NCI-H1436 (cell line): ENCODE results near the gene RAB31.
"Not testable (repeated sequence)": the region's sequence is repeated elsewhere in the genome, so short reads cannot be mapped to it uniquely, and the experiment has no call there.

Source experiments
- DNase-seq: peaks from one replicate; lab custom pipeline; 2025; lab: John Stamatoyannopoulos, UW

Gene RAB31

GRCh38 chr18:9708057-9708433, at the start of gene RAB31:
Gene RAB31, plus strand, starts transcription at chr18:9708301. Its CDS starts 105 bp downstream, at chr18:9708406.
- no peak for DNase-seq

- no peak for DNase-seq
Measured at GRCh38 chr18:9659499-9660375, 48.4 kb upstream of the RAB31 start.

- DNase-seq = no peak
Measured at GRCh38 chr18:9661564-9661963, 46.5 kb upstream of the RAB31 start.

- DNase-seq = no peak
Measured at GRCh38 chr18:9663377-9663776, 44.7 kb upstream of the RAB31 start.

GRCh38 chr18:9665314-9665713, 42.8 kb upstream of the RAB31 start:
- DNase-seq = no peak

GRCh38 chr18:9666548-9666947, 41.6 kb upstream of the RAB31 start:
- DNase-seq = no peak

GRCh38 chr18:9669016-9669415, 39.1 kb upstream of the RAB31 start:
- DNase-seq = no peak

GRCh38 chr18:9671214-9671613, 36.9 kb upstream of the RAB31 start:
- DNase-seq = no peak

GRCh38 chr18:9673296-9674251, 34.5 kb upstream of the RAB31 start:
- no peak for DNase-seq

GRCh38 chr18:9678216-9678615, 29.9 kb upstream of the RAB31 start:
- DNase-seq = not testable (repeated sequence)

GRCh38 chr18:9679125-9679524, 29.0 kb upstream of the RAB31 start:
- DNase-seq = no peak

- DNase-seq = no peak
Measured at GRCh38 chr18:9681217-9681616, 26.9 kb upstream of the RAB31 start.

GRCh38 chr18:9682572-9682971, 25.5 kb upstream of the RAB31 start:
- DNase-seq = no peak

GRCh38 chr18:9683418-9684396, 24.4 kb upstream of the RAB31 start:
- no peak for DNase-seq

- DNase-seq = no peak
Measured at GRCh38 chr18:9684881-9685614, 23.1 kb upstream of the RAB31 start.

GRCh38 chr18:9685615-9685890, 22.5 kb upstream of the RAB31 start:
- DNase-seq = no peak

GRCh38 chr18:9688036-9688741, 19.9 kb upstream of the RAB31 start:
- DNase-seq = no peak

GRCh38 chr18:9689253-9689652, 18.8 kb upstream of the RAB31 start:
- no peak for DNase-seq

GRCh38 chr18:9690418-9691188, 17.5 kb upstream of the RAB31 start:
- DNase-seq = no peak

GRCh38 chr18:9691235-9691634, 16.9 kb upstream of the RAB31 start:
- no peak for DNase-seq
